H1 (cell line): ENCODE data around the gene CAPN13. TPM values are rescaled to one million over a fixed set of nuclear protein-coding genes. Genes with fewer than 3 reads are reported as not detected.

Experiments
- RAD21 ChIP-seq, 2 experiments: IDR thresholded peaks in 1 of 2; conservative IDR thresholded peaks in 1 of 2; 2 replicates each; pipeline ENCODE4 v1.6.1; 2011; ENCODE audit warnings: low read depth in 2 of 2, low read length in 2 of 2, improper control_type of control experiment in 1 of 2, inconsistent platforms in 1 of 2, mild to moderate bottlenecking in 1 of 2, moderate library complexity in 1 of 2
- polyA plus RNA-seq, 7 experiments: library from polyadenylated mRNA; depleted of rRNA in 3 of 7; stranded (reverse) in 5 of 7; unstranded in 2 of 7; fragments of >200 nt in 5 of 7; fragments of 200-250 nt in 2 of 7; gene quantifications; 1 replicate in 5 of 7; 2 replicates in 1 of 7; 4 replicates in 1 of 7; pipeline versions ENCODE4 v1.2.1 to v1.2.3, GENCODE V29; 2011 to 2013; ENCODE audit warnings: missing spikeins in 2 of 7, mixed read lengths in 2 of 7
- total RNA-seq: library from RNA; stranded (reverse); fragmentation: NEBNext Ultra II Directional; extraction: Animal tissue kit (Norgen Biotek cat#: 25700); gene quantifications from 2 replicates; pipeline ENCODE4 v1.2.1, GENCODE V29; 2021

CAPN13 gene
- total and polyA plus RNA-seq, 2 of the 8 experiments (the other 6 are each of a cell fraction or from before 2014, with no cell fraction given) = 2.4 TPM

DNA sequence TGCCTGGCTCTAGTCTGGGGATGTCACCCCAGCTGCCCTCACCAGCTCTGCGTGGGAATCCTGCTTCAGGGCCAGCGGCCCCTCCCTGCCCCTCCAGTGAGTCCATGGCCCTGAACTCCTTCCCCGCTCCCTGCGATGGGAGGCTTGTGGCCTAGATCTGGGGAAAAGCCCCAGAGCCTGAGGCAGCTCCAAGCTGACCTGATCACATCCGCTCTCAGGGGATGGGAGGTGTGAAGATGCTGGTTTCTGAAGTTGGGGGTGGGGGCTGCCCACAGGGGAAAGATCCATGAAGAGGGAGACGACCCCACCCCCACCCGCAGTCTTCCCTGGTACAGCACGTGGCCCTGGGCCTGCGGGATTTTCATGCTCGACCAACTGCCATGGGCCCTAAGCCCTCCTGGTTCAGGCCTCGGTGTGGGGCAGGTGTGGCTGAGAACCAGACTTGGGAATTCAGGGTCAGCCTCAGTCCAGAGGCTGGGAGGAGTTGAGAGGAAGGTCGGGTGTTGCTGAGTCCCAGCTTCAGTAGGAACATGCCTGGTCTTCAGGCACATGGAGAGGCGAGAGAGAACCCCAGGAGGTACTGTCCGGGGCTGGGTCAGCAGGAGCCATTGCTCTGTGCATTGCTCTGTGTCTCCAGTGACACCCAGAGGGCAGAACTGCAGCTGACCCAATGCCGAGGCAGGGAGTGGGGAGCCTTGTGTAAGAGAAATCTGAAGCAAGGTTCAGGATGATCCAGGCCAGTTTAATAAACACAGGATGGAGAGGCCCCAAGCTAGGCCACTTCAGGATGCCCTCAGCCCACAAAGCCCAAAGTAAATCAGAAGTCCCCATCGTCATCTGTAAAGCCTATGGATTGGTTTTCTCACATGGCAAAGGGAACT lies 115.1 kb downstream of the CAPN13 start (continued):
- peak; percentile 30 to 60; a peak in 3 of 4 replicates for TF ChIP-seq RAD21 (IDR thresholded peaks at IDR 0.05 in 1 of 2, conservative IDR thresholded peaks at IDR 0.05 in 1 of 2; ENCODE audit: low read depth in 2 of 2, low read length in 2 of 2)
